Central memory CD8-positive, alpha-beta T cell (primary cell): ENCODE measurements around the gene NXPH3.

Experiments
- ATAC-seq: fragments of 150-1000 bp; cut with Tn5 transposase; replicated peaks from 2 replicates; pipeline ENCODE4 v1.10.0; 2022; ENCODE audit warnings: mild to moderate bottlenecking, moderate FRiP score, moderate number of reproducible peaks; ENCODE audit not compliant: poor library complexity, severe bottlenecking; ENCODE audit errors: extremely low read depth
- DNase-seq, 2 donors: peaks; one replicate each; pipeline ENCODE4 v3.0.0; 2021; ENCODE audit warnings: low spot score in 2 of 2
- H3K27ac Mint-ChIP-seq: one replicate; pipeline ENCODE4 v1.8.0; 2022; ENCODE audit warnings: low read depth, mild to moderate bottlenecking, moderate library complexity, mixed read lengths
- H3K27me3 Mint-ChIP-seq: one replicate; pipeline ENCODE4 v1.8.0; 2022; ENCODE audit warnings: mixed read lengths
- H3K36me3 Mint-ChIP-seq: one replicate; pipeline ENCODE4 v1.8.0; 2022; ENCODE audit warnings: mild to moderate bottlenecking, moderate library complexity, mixed read lengths; ENCODE audit not compliant: insufficient read depth
- H3K4me1 Mint-ChIP-seq: one replicate; pipeline ENCODE4 v1.8.0; 2022; ENCODE audit warnings: mixed read lengths
- H3K4me3 Mint-ChIP-seq: one replicate; pipeline ENCODE4 v1.8.0; 2022; ENCODE audit warnings: mild to moderate bottlenecking, moderate library complexity, mixed read lengths
- H3K9me3 Mint-ChIP-seq: one replicate; pipeline ENCODE4 v1.8.0; 2022; ENCODE audit warnings: mixed read lengths

The NXPH3 gene

DNA sequence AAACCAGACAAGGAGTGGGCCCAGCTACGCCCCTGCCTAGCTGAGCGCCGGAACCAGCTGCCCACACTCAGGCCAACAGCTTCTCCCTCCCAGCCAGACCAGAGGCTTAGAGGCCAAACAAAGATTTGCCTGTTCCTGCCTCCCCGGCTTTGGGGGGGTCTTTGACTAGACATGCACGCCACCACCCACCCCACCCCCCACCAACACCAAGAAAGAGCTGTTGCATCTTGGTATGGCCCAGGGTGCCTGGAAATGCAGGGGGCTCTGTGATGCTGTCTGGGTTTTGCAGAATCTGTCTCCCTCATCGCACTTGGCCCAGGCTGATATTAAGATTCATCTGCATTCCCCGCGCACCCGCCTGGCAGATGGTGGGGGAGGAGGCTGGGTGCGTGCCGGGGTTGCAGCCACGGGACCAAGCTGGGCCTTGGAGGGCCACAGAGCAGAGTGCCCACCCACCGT lies 1.3 kb upstream of the NXPH3 start:
- no peak overlapping the region for H3K4me3 Mint-ChIP-seq
- ATAC-seq, result no peak

DNA sequence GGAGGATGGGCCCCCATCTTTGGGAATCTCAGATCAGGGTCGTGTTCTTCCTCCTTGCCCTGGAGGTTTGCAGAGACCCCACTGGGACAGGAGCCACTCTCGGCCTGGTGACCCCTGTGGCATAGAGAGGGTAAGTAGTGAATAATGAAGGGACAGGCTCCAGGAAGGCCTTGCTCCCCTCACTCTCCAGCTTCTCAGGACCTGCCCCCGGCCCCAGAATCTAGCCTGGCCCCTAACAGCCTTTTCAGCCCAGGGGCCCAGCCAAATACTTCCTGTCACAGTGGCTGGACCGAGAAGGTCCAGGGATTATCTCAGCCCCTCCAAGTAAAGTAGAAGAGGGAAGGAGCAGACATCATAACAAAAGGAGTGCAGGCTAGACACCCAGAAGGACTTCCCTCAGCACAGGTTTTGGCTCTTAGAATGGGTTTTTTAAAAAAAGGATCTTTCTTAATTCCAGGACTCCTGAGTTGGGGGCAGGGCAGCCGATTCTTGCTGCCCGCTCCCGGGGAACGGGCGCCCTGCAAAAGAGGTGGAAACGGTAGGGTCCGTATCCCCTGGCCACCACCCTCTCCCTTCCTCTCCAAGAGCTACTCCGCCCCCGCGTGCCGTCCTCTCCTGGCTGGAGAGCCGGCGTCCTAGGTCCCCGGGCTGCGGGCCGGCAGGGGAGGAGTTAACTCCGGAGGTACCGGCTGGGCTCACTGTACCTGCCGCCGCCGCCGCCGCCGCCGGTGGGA lies 559 bp upstream of the NXPH3 start:
- Mint-ChIP-seq H3K9me3 (no peaks in the 10 kb centered on the region), H3K4me1 (peaks cover 24% of the 10 kb centered on the region), H3K36me3 (peaks cover 9% of the 10 kb centered on the region), H3K27ac (no peak overlapping the region), H3K27me3 (peaks cover 69% of the 10 kb centered on the region), H3K4me3 (peak overlapping the region; percentile 57)
- ATAC-seq (no peak), DNase-seq (no peak)

More for the DNA sequence above, 1.3 kb upstream of the NXPH3 start:
- Mint-ChIP-seq H3K36me3 (peaks cover 9% of the 10 kb centered on the region), H3K4me1 (peaks cover 24% of the 10 kb centered on the region), H3K9me3 (no peaks in the 10 kb centered on the region), H3K27ac (no peak overlapping the region), H3K27me3 (peaks cover 69% of the 10 kb centered on the region)
- DNase-seq, result no peak

GRCh38 chr17:49576088-49576916 lies 631 bp downstream of the NXPH3 start:
- no peak for DNase-seq
- peaks cover 6% of the 10 kb centered on the region for H3K36me3 Mint-ChIP-seq
- peak overlapping the region; percentile 65 for H3K4me3 Mint-ChIP-seq
- no peak overlapping the region for H3K27ac Mint-ChIP-seq
- no peaks in the 10 kb centered on the region for H3K9me3 Mint-ChIP-seq
- peaks cover 69% of the 10 kb centered on the region for H3K27me3 Mint-ChIP-seq
- H3K4me1 Mint-ChIP-seq, result peaks cover 13% of the 10 kb centered on the region
- ATAC-seq, result peak; percentile 15

- Mint-ChIP-seq H3K4me1 (peaks cover 10% of the 10 kb centered on the region), H3K36me3 (peaks cover 6% of the 10 kb centered on the region), H3K27me3 (peaks cover 69% of the 10 kb centered on the region), H3K4me3 (peak overlapping the region; percentile 65), H3K27ac (no peak overlapping the region), H3K9me3 (no peaks in the 10 kb centered on the region)
- no peak for DNase-seq
- no peak for ATAC-seq
Observed at GRCh38 chr17:49576917-49577649, 1.4 kb downstream of the NXPH3 start.

GRCh38 chr17:49577650-49577934 lies 1.9 kb downstream of the NXPH3 start:
- peak overlapping the region; percentile 65 for H3K4me3 Mint-ChIP-seq
- DNase-seq, result no peak

DNA sequence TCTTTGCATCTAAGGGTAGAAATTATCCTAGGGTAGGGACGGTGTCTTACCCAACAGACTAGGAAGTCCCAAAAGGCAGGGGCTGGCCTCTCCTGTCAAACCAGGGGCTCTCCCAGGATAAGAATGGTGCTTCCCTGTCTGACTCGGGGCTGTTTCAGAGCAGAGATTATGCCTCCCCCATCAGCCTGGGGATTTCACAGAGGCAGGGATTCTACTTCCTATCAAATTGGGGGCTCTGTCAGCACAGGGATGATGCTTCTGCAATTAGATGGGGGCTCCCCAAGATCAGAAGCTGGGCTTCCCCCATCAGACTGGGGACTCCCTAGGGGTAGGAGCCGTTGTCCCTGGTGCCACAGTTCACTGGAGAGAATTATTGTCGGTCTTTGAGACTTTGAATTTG lies 2.3 kb downstream of the NXPH3 start:
- ATAC-seq (no peak), DNase-seq (no peak)
- H3K9me3 Mint-ChIP-seq, result no peaks in the 10 kb centered on the region
- peaks cover 10% of the 10 kb centered on the region for H3K4me1 Mint-ChIP-seq
- peaks cover 62% of the 10 kb centered on the region for H3K27me3 Mint-ChIP-seq
- peaks cover 8% of the 10 kb centered on the region for H3K36me3 Mint-ChIP-seq
- no peak overlapping the region for H3K27ac Mint-ChIP-seq
- no peak overlapping the region for H3K4me3 Mint-ChIP-seq

More at GRCh38 chr17:49577650-49577934, 1.9 kb downstream of the NXPH3 start:
- no peaks in the 10 kb centered on the region for H3K9me3 Mint-ChIP-seq
- H3K36me3 Mint-ChIP-seq, result peaks cover 6% of the 10 kb centered on the region
- H3K4me1 Mint-ChIP-seq, result peaks cover 10% of the 10 kb centered on the region
- peaks cover 65% of the 10 kb centered on the region for H3K27me3 Mint-ChIP-seq
- no peak overlapping the region for H3K27ac Mint-ChIP-seq
- ATAC-seq, result no peak

DNA sequence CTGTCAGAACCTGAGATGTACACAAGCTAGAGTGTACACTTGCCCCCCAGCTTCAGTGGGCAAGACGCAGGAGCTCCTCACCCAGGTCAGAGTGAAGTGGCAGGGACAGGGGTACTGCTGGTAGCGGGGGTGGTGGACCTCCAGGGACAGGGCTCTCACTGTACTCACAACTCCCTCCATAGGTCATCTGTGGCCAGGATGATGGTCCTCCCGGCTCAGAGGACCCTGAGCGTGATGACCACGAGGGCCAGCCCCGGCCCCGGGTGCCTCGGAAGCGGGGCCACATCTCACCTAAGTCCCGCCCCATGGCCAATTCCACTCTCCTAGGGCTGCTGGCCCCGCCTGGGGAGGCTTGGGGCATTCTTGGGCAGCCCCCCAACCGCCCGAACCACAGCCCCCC lies 2.7 kb downstream of the NXPH3 start:
- peaks cover 9% of the 10 kb centered on the region for H3K36me3 Mint-ChIP-seq
- H3K27me3 Mint-ChIP-seq, result peaks cover 57% of the 10 kb centered on the region
- ATAC-seq, result no peak
- peaks cover 10% of the 10 kb centered on the region for H3K4me1 Mint-ChIP-seq
- no peak overlapping the region for H3K4me3 Mint-ChIP-seq
- no peak for DNase-seq
- H3K9me3 Mint-ChIP-seq, result no peaks in the 10 kb centered on the region
- H3K27ac Mint-ChIP-seq, result no peak overlapping the region

DNA sequence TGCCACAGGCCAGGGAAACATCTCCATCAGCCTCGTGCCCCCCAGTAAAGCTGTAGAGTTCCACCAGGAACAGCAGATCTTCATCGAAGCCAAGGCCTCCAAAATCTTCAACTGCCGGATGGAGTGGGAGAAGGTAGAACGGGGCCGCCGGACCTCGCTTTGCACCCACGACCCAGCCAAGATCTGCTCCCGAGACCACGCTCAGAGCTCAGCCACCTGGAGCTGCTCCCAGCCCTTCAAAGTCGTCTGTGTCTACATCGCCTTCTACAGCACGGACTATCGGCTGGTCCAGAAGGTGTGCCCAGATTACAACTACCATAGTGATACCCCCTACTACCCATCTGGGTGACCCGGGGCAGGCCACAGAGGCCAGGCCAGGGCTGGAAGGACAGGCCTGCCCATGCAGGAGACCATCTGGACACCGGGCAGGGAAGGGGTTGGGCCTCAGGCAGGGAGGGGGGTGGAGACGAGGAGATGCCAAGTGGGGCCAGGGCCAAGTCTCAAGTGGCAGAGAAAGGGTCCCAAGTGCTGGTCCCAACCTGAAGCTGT lies 3.4 kb downstream of the NXPH3 start:
- peaks cover 10% of the 10 kb centered on the region for H3K4me1 Mint-ChIP-seq
- no peaks in the 10 kb centered on the region for H3K9me3 Mint-ChIP-seq
- H3K4me3 Mint-ChIP-seq, result no peak overlapping the region
- ATAC-seq, result no peak
- H3K27me3 Mint-ChIP-seq, result peaks cover 51% of the 10 kb centered on the region
- DNase-seq, result no peak
- peaks cover 9% of the 10 kb centered on the region for H3K36me3 Mint-ChIP-seq
- no peak overlapping the region for H3K27ac Mint-ChIP-seq

DNA sequence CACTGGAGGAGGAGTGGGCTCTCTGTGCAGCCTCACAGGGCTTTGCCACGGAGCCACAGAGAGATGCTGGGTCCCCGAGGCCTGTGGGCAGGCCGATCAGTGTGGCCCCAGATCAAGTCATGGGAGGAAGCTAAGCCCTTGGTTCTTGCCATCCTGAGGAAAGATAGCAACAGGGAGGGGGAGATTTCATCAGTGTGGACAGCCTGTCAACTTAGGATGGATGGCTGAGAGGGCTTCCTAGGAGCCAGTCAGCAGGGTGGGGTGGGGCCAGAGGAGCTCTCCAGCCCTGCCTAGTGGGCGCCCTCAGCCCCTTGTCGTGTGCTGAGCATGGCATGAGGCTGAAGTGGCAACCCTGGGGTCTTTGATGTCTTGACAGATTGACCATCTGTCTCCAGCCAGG lies 3.9 kb downstream of the NXPH3 start:
- Mint-ChIP-seq H3K27ac (no peak overlapping the region), H3K4me1 (peaks cover 10% of the 10 kb centered on the region), H3K9me3 (no peaks in the 10 kb centered on the region), H3K4me3 (no peak overlapping the region), H3K36me3 (peaks cover 9% of the 10 kb centered on the region), H3K27me3 (peaks cover 46% of the 10 kb centered on the region)
- no peak for ATAC-seq
- no peak for DNase-seq

DNA sequence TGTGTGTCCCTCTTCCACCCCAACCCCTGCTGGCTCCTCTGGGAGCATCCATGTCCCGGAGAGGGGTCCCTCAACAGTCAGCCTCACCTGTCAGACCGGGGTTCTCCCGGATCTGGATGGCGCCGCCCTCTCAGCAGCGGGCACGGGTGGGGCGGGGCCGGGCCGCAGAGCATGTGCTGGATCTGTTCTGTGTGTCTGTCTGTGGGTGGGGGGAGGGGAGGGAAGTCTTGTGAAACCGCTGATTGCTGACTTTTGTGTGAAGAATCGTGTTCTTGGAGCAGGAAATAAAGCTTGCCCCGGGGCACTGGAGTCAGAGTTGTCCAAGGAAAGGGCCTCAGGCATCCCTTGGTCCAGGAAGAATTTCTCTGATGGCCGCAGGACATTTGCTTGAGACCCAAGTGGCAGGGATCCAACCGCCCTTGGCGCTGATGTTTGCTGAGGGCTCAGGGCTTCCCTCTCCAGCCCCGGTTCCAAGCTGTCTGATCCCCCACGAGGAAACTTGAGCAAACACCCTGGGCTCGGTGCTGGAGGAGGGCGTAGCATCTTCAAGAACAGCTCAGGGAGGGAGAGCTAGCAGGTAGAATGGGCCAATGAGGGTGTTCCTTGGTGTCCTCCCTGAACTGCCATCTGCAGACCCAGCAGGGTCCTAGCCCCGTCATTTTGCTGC lies 4.5 kb downstream of the NXPH3 start:
- no peak for ATAC-seq
- DNase-seq, result no peak
- H3K27ac Mint-ChIP-seq, result no peak overlapping the region
- H3K4me1 Mint-ChIP-seq, result peaks cover 10% of the 10 kb centered on the region
- H3K27me3 Mint-ChIP-seq, result peaks cover 40% of the 10 kb centered on the region
- H3K36me3 Mint-ChIP-seq, result peaks cover 9% of the 10 kb centered on the region
- no peak overlapping the region for H3K4me3 Mint-ChIP-seq
- H3K9me3 Mint-ChIP-seq, result no peaks in the 10 kb centered on the region

- Mint-ChIP-seq H3K27ac (peak overlapping the region; percentile 37), H3K4me1 (peaks cover 6% of the 10 kb centered on the region), H3K36me3 (peaks cover 4% of the 10 kb centered on the region), H3K27me3 (peaks cover 31% of the 10 kb centered on the region), H3K4me3 (no peak overlapping the region), H3K9me3 (no peaks in the 10 kb centered on the region)
- DNase-seq, result no peak
- ATAC-seq, result no peak
Observed at GRCh38 chr17:49580981-49581647, 5.4 kb downstream of the NXPH3 start.

DNA sequence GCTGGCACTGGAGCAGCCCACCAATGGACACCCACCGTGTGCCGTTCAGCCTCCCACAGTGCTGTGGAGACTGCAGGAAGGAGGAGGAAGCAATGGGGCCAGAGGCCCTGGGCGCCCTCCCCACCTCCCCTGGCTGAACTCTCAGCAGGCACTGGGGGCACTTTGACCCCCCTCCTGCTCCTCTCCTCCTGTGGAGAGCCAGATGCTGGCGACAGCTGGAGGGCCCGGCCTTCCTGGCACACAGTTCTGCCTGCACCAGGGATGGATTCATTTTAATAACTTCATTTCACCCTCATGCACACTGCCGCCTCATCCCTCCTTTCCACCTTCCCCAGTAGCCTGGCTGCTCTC lies 6.0 kb downstream of the NXPH3 start:
- Mint-ChIP-seq H3K36me3 (peaks cover 3% of the 10 kb centered on the region), H3K9me3 (no peaks in the 10 kb centered on the region), H3K27me3 (peaks cover 26% of the 10 kb centered on the region), H3K4me1 (peaks cover 5% of the 10 kb centered on the region), H3K4me3 (no peak overlapping the region), H3K27ac (peak overlapping the region; percentile 37)
- ATAC-seq (no peak), DNase-seq (no peak)
